GM23248 (cell line): ENCODE results near the gene PTPRT.

Experiments used
- EZH2 ChIP-seq: fragments of 200-600 bp; sonication (generic); IDR thresholded peaks from 2 replicates; pipeline ENCODE4 v1.6.1; 2018; ENCODE audit warnings: antibody characterized with exemption, mild to moderate bottlenecking; ENCODE audit not compliant: insufficient read depth, poor library complexity, severe bottlenecking
- EZH2phosphoT487 ChIP-seq: fragments of 200-600 bp; sonication (generic); IDR thresholded peaks from 2 replicates; pipeline ENCODE4 v1.6.1; 2018; ENCODE audit warnings: antibody characterized with exemption, moderate library complexity, mild to moderate bottlenecking, low read depth; ENCODE audit not compliant: insufficient read depth

DNA sequence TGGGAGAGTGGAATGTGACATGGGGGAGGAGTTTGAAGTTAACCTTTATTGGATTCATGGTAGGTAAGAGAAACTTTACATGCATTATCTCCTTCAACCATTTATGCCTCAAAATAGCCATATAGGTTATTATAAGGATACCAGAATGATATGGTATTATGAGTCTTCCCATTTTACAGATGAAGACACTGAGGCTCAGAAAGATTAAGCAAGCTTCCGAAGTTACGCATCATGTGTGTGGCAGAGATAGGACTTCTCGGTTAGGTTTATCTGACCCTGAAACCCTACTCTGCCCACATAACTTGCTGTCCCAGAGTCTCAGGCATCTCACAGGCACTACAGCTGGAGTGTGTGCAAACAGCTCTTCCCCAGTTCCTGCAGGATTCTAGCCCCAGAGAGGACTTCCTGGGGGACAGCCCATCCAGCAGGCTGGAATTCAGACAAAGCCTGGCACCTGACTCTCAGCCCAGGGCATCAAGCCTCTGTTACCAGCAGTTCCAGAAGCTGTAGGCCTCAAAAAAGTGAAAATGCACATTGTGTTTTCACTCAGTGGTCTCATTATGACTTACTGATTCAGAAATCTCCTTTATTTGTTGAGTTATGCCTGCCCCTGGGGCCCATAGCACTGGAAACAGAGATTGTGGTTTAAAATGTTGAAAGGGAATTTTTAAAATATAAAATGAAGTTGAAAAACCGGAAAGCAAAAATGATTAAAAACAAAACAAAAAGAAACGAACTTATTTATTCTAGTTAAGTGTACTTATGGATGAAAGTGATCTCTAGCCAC, 1058.7 kb downstream of the PTPRT start:
- TF ChIP-seq EZH2phosphoT487 (no peak), EZH2 (no peak)
